ENCODE data around the gene PKDCC.

Gene PKDCC

DNA sequence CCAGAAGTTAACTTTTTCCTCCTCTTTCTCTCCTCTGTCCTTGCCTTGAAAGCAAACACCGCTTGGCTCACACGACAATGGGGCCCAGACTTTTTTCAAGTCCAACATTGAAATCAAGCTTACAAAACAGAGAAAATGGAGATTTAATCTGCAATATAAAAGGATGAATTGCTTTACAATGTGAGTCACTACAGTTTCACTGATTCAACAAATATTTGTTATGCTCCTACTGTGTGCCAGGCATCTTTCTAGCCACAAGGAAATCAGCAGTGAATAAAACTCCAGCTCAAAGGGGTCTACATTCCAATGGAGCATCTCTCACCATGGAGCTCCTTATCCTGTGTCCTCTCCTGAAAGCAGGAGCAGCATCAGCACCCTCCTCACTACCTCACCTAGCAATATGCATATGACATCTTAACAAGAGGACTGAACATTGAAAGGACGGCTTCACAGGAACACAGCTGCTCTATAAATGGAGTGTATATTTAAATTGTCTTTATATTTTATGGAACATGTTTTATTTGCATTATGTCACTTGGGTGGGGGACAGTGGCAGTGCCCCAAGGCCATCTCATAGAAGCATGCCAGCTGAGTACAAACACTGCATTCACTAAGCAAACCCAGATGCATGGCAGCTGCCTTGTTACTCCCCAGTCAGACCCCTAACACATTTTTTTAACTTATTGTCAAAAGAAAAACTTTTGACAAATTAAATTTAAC is 39.5 kb downstream of the PKDCC start:
- no peak for DNase-seq (ENCODE audit: low read depth)

DNA sequence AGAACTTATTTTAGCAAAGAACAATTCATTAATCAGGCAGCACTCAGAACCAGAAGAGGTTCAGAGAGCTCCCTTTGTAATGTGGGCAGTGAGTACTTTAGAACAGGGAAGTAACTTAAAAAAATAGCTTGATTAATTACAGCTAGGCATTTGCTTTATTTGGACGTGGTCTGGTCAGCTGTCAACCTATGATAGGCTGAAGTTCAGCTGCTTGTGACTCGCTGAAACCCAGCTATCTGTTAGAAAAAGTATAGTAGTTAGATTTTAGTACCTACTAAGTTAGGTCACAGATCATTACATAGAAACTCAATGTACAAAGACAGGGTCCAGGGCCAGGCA is 40.0 kb downstream of the PKDCC start:
- DNase-seq (ENCODE audit: low read depth): no peak

DNA sequence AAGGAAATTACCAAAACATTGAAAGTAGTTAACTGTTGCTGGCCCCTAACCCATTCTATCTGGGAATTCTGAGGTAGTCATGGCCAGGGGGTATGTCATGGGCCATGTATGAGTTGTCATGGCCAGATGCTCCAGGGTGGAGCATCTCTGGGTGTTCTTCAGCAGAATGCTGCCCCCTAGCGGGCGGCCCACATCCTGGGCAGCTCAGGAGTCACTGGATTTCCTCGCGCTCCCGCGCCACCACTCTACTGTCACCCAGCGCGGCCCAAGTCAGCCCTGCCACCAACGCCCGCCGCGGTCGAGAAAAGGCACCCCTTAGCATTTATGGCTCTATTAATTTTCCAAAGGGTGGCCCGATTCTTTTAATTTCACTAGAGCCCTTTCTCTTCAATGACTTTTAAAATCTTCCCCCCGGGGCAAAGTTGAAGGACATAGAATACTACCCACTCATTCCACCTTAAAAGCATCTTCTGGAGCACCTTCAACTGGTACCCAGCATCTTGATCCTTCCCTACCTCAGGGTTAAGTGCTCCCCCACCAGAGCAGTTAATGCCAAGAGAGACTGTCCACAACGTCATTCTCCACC is 41.6 kb downstream of the PKDCC start:
- DNase-seq (ENCODE audit: low read depth): peak; percentile 54

DNA sequence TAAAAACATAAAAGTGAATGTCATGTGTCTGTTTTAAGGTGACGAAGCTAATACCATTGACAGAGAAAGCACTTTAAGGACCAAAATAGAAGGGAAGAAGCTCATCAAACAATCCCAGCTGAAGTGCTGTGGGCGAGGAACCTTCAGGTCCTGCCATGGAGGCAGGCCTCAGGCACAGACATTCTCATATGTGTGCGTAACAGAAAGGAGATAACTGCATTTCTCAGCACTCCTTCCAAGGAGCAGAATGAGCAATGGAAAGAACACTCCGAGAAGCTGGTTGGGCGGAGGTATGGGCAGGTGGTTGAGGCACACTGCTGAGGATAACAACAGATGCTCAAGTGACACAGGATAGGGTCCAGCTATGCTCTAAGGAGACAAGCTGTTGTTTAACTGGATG is 42.4 kb downstream of the PKDCC start:
- no peak for DNase-seq (ENCODE audit: low read depth)

GRCh38 chr2:42091671-42092070 is 43.9 kb downstream of the PKDCC start:
- no peak for DNase-seq (ENCODE audit: low read depth)

DNA sequence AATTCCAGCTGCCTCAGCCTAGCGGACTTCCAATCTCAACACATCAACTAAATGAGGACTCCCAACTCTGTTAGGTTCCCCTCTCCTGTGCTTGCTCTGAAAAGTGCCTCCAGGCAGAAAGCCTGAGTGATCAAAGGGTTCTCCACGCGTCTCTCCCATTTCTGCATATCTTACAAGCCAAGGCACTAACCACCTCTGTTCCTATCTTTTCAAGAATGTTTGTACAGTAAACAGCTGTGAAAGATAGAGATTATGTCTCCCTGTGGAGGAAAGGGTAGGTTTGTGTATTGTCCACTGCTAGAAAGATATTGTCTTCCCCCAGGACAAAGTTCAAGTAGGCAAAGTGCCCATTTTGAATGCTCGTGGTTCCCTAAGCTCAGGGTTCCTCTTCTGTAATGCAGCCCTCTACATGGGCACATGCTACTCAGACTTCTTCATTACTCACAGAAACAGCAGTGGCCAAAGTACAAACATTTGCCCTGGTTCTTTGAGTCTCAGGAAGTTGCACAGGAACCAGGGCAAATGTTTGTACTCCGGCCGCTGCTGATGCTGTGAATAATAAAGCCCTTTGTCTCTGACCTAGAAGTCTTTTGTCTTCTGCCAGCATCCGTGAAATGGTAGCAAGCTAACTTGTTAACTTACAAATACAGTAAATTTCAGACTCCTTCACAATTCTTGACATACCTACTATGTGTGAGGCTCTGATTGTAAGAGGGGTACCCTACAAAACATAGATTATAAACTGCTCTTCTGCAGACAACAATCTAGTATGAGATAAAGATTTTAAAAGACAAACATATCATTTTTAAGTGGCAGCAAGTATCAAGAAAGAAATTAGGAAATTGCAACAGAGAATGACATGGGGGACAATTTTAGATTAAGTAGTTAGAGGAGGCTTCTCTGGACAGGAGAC is 44.5 kb downstream of the PKDCC start:
- peak; percentile 60 for DNase-seq (ENCODE audit: low read depth)

DNA sequence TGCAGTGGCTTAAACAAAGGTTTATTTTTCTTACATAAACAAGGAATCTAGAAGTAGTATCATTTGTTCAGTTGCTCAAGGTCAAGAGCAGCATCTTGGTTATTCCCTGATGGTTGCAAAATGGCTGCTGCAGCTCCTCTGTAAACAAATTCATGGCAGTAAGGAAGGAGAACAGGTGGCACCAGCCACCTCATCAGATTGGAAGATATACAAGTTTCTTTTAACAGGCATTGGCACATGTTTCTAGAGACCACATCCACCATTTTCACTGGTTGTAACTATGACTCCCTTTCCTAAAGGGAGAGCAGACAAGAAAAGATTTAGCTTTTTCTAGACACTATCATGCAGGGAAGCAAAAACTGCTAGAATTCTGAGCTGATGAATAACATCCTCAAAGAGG is 46.3 kb downstream of the PKDCC start:
- no peak for DNase-seq (ENCODE audit: low read depth)

GRCh38 chr2:42095923-42096408 is 48.1 kb downstream of the PKDCC start:
- DNase-seq (ENCODE audit: low read depth): peak; percentile 77

DNA sequence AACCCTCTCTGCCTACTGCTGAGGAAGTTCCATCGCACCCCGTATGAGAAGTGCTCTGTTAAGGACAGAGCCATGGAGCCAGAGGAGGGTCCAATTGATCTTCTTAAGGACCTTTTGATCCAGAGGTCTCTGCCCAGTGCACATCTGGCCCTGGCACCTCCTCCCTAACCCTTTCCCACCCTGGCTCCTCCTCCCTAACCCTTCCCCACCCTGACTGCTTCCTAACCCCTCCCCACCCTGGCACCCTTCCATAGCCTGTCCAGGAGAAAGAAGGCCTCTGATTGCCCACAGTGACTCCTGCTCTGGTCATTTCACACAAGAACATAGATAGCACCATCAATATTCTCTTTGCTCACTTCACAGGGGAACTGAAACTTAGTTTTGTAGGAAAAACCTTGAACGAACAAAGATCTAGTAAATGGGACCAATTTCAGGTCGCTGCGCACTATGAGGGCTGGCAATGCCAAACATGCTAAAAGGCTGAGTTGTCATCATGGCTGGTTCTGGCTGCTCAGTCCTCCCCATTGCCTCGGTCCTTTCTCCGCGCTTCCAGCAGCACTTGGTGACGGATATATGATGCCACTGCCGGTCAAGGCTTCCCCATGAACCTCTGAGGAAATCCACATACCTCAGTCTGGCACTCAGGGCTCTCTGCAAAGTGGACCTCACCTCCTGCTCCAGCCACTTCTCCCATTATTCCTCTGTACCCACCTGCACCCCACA is 49.2 kb downstream of the PKDCC start:
- DNase-seq (ENCODE audit: low read depth): no peak

DNA sequence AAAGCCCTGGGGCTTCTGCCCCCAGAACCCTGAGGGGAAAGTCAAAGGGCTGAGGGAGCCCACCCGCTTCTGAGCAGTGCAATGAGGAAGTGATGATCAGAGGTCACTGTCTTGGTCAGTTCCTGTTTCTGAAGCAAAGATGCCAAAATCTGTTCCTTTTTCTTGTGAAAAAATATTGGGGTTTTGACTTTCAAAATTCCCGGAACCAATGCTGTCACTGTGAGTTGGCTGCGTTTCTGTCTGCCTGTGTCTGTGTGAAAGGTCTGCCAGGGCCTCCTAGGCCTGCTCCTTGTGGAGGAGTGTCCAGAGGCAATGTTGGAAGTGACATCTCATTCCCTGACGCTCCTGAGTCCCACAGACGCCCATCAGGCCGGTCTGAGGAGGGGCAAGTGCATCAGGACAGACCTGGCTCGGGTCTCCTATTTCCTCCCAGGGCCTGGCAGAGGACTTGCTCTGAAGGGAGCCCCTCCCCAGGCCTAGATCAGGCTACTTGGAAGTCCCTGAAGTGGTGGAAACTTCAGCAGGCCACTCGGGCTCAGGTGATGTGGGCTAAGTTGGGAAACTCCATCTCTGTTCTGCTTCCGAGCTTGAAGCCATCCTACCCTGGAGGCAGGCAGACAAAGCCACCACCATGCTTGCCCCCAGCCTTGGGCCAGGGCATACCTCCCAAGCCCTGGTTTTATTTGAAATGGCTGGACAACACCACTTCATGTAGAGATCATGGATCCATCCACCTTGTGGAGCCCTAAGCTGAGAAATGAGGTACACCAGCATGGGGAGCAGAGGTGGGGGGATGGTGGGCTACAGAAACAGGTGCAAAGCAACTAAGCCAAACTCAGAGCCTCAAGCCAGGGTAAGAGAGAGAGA is 51.0 kb downstream of the PKDCC start:
- peak; percentile 27 for DNase-seq (ENCODE audit: low read depth)

DNA sequence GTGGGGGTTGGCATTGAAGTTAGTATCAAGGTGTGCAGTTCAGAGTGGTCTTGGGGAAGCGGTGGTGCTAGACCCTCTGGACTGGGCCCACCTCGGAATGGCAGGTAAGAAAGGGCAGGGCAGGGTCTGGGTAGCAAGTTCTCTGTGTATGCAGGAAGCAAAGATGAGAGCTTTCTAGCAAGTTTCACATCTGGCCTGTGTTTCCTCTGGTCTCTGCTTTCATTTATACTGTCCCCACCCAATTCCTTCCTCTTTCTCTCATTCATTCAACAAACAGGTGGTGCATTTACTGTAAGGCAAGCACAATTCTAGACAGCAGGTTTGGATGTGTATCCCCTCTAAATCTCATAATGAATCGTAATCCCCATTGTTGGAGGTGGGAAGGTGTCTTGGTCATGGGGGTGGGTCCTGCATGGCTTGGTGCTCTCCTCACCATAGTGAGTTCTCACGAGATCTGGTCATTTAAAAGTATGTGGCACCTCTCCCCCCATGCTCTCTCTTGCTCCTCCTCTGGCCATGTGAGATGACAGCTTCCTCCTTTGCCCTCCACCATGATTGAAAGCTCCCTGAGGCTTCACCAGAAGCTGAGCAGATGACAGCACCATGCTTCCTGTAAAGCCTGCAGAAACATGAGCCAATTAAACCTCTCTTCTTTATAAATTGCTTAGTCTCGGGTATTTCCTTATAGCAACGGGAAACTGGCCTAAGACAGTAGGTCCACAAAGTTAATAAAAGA is 51.8 kb downstream of the PKDCC start:
- DNase-seq (ENCODE audit: low read depth): no peak

DNA sequence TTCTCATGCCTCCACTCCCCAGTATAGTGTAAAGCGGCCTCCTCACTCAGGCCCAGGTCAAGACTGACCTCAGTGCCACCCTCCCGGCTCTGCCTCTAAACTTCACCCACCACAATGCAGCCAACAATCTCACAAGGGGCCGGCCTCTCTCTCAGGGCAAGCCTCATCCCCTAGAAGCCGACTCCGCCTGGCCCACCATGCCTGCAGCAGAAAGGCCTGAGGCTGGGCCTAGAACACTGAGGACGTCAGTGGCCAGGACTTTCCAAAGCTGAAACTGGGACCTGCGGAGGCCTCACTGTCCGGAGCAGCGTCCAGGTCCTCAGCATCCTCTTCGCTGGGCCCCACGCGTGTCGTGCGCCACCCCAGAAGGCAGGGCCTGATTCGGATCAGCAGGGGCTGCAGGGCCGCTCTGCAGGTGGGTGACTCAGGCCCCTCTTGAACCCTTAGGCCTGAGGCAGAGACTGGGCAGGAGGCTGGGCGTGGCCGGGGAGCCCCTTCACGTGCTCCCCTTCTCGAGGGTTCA is 52.9 kb downstream of the PKDCC start:
- no peak for DNase-seq (ENCODE audit: low read depth)

- DNase-seq (ENCODE audit: low read depth): peak; percentile 89
Observed at GRCh38 chr2:42101206-42102023, 53.6 kb downstream of the PKDCC start.

DNA sequence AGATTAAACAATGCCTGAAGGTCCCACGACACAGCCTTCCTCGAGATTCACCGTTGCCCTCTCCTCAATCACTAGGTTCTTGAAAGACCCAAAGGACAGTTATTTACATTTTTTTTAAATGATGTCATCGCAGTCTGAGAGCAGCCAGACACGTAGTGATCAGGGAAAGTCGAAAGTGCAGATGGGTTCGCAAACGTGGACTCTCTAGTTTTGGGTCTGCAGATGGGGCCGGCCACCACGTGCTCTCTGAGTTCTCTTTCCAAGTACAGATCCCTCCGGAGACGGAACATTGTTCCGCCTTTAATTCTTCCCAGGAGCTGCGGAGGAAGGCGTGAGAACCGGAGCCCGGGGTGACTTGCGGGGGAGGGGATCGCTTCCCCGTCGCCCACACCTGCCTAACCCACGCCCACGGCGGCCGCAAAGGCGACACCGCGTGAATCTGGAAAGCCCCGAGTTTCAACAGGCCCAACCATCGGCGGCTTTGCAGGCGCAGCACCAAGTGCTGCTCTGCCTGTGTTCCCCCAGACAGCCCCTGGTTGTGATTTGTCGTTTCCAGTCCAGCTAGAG is 54.3 kb downstream of the PKDCC start:
- DNase-seq (ENCODE audit: low read depth): peak; percentile 93

DNA sequence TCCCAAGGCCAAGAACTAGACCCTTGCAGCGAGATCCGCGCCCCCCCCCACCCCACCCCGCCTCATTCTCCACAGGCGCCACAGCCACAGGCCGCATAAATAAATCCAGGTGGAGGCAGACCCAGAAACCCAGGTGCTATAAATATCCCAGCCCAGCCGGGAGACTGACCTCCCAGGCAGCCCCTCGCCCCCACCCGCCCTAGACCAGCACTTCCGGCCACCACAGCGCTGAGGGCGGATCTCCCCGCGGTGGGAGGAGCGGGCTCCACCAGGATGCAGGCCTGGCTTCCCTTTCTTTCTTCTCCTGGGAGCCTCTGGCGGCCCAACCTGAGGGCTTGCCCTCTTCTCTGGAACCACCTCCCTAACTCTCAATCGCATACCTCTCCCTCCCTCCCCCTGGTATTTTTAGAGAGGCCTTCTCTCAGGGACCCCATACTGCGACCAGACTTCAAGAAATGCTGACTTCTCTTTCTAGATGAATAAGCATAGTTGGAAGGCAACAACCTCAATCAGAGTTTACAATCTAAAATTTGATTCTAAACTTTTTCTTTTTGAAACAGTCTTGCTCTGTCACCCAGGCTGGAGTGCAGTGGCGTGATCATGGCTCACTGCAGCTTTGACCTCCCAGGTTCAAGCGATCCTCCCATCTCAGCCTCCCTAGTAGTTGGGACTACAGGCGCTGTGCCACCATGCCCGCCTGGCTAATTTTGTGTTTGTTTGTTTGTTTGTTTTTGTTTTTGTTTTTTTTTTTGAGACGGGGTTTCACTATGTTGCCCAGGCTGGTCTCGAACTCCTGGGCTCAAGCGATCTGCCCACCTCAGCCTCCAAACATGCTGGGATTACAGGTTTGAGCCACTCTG is 55.0 kb downstream of the PKDCC start:
- peak; percentile 62 for DNase-seq (ENCODE audit: low read depth)

GRCh38 chr2:42103829-42104228 is 56.0 kb downstream of the PKDCC start:
- no peak for DNase-seq (ENCODE audit: low read depth)

- DNase-seq (ENCODE audit: low read depth): no peak
Observed at GRCh38 chr2:42104621-42105020, 56.8 kb downstream of the PKDCC start.

Measured in iris pigment epithelial cell (primary cell).